Measurements from ENCODE around the gene FHL2. TPM values are rescaled to one million over a fixed set of nuclear protein-coding genes. Genes with fewer than 3 reads are reported as not detected.
"Not testable (repeated sequence)": the region's sequence is repeated elsewhere in the genome, so short reads cannot be mapped to it uniquely, and the experiment has no call there.

The FHL2 gene
- total RNA-seq, 3 donors from 2014 or later = 20.0 to 128 (median 98.2) TPM

DNA sequence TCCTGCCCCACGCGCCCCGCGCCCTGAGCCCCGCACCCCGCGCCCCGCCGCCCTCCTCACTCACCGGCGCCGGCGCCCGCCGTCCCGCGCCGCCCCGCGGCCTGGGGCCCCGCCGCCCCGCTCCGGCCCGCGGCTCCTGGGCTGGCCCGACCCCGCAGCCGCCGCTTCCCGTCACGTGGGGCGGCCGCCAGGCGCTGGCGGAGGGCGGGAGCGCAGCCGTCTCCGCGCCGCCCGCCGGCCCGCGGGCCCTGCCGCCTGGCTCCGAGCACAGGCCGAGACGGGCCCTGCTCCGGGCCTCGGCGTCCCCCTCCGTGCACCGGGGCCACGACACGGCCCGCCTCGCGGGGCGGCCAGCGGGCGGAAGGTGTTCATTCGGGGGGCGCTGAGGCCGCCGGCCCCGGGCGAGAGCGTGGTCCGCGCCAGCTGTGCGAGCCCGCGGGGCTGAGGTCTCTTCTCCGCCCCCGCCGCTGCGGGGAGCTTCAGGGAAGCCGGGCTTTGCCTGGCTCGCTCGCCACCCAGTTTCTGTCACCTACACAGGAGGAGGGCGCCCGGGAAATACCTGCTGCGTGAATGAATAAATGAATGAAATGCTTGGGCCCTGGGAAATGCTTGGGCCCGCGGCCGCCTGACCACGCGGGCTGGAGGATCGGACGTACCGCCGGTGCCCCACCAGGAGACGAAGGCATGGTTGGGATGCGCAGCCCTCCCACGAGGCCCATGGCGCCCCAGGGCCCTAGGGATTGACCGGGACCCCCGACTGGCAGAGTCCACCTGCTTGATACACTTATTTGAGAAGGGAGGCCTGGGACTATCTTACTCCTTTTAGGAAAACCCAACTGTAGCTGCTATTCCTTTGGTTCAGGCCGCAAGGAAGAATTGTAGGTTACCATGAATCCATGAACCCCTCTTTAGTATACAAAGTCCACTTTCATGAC, 69.0 kb downstream of the FHL2 start, which contains the start of gene TGFBRAP1:
TGFBRAP1 (minus strand) TSS at position 175 of the 935 bp plus-strand sequence. CDS start 21,434 bp downstream, outside the sequence.
- Histone ChIP-seq H3K27ac (peak within 1 kb of the TSS; percentile 80 to 95), H3K4me3 (peak within 1 kb of the TSS; percentile 71 to 95 (median 81)), H3K27me3 (no peaks in the 10 kb centered on the region), H3K4me1 (peaks cover 0 to 6% of the 10 kb centered on the region in 2 donors), H3K9me3 (no peaks in the 10 kb centered on the region), H3K36me3 (no peaks in the 10 kb centered on the region)
- intact Hi-C loops (cut with DNase I; ENCODE audit: low total_unique reads) = no loop called here
- TF ChIP-seq POLR2A (IDR thresholded peaks at IDR 0.05) = no peak
- no peak for TF ChIP-seq POLR2AphosphoS5 (IDR thresholded peaks at IDR 0.05)
- TF ChIP-seq CTCF (IDR thresholded peaks at IDR 0.05) = no peak
- no peak for DNase-seq (ENCODE audit: low spot score in 2 of 2)

DNA sequence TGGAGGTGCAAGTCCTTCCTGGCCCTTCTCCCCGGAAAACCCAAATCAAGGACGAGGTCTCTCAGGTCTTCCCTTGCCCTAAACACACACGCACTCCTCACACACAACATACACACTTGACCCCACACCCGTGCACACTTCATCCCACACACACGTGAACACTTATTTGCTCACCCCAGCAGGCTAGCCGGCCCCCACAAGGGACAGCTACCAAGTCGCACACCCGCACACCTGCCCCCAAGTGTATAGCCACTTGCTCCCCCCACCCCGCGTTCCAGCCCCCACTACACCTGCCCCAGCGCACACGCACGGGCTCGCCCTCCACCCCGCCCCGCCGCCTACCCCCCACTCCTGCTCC, 69.7 kb downstream of the FHL2 start:
- Histone ChIP-seq H3K4me3 (peak overlapping the region; percentile 71 to 95 (median 81)), H3K27me3 (no peaks in the 10 kb centered on the region), H3K9me3 (no peaks in the 10 kb centered on the region), H3K36me3 (no peaks in the 10 kb centered on the region), H3K4me1 (peaks cover 0 to 6% of the 10 kb centered on the region in 2 donors), H3K27ac (peak overlapping the region; percentile 78 to 95)
- DNase-seq (ENCODE audit: low spot score in 2 of 2) = no peak
- TF ChIP-seq POLR2AphosphoS5 (IDR thresholded peaks at IDR 0.05) (no peak), CTCF (IDR thresholded peaks at IDR 0.05) (no peak), POLR2A (IDR thresholded peaks at IDR 0.05) (no peak)
- intact Hi-C loops (cut with DNase I; ENCODE audit: low total_unique reads) = no loop called here

GRCh38 chr2:105328281-105329196, 70.3 kb downstream of the FHL2 start:
- intact Hi-C loops (cut with DNase I; ENCODE audit: low total_unique reads) = no loop called here

DNA sequence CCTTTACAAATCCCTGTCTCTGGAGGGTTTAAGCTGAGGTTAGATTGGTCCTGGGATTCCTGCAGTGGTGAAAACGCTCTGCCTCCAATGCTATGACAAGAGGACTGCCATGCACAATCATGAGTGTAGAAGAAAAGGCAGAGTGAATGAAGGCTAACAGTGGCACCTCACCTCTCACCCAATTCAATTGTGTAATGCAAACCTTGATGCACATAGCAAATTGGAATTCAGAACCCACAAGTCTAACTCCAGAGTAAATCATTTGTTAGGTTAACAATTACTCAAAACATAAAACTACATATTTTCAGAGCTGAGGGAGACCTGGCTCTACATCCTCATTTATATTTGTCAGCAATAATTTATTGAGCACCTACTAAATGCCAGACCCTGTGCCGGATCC, 71.2 kb downstream of the FHL2 start:
- TF ChIP-seq POLR2A (IDR thresholded peaks at IDR 0.05) (no peak), POLR2AphosphoS5 (IDR thresholded peaks at IDR 0.05) (no peak), CTCF (IDR thresholded peaks at IDR 0.05) (no peak)
- intact Hi-C loops (cut with DNase I; ENCODE audit: low total_unique reads) = no loop called here
- H3K27ac ChIP-seq = peak overlapping the region in 1 of 2 donors; percentile 95
- H3K4me1 ChIP-seq = peaks cover 0 to 6% of the 10 kb centered on the region in 2 donors
- H3K27me3 ChIP-seq = no peaks in the 10 kb centered on the region
- H3K9me3 ChIP-seq = no peaks in the 10 kb centered on the region
- no peak overlapping the region for H3K4me3 ChIP-seq
- no peak for DNase-seq (ENCODE audit: low spot score in 2 of 2)
- H3K36me3 ChIP-seq = no peaks in the 10 kb centered on the region

More at GRCh38 chr2:105328281-105329196, 70.3 kb downstream of the FHL2 start:
- no peaks in the 10 kb centered on the region for H3K9me3 ChIP-seq
- no peaks in the 10 kb centered on the region for H3K27me3 ChIP-seq
- peaks cover 0 to 6% of the 10 kb centered on the region in 2 donors for H3K4me1 ChIP-seq
- H3K36me3 ChIP-seq = no peaks in the 10 kb centered on the region
- H3K4me3 ChIP-seq = peak overlapping the region; percentile 71 to 95 (median 81)
- DNase-seq (ENCODE audit: low spot score in 2 of 2) = no peak
- H3K27ac ChIP-seq = peak overlapping the region; percentile 78 to 95
- TF ChIP-seq POLR2A (IDR thresholded peaks at IDR 0.05) = no peak
- TF ChIP-seq POLR2AphosphoS5 (IDR thresholded peaks at IDR 0.05) = no peak
- no peak for TF ChIP-seq CTCF (IDR thresholded peaks at IDR 0.05)

- H3K27ac ChIP-seq; H3K27me3 ChIP-seq; intact Hi-C loops (cut with DNase I; ENCODE audit: low total_unique reads); H3K4me1 ChIP-seq; DNase-seq (ENCODE audit: low spot score in 2 of 2); H3K36me3 ChIP-seq; H3K9me3 ChIP-seq; H3K4me3 ChIP-seq: not testable (repeated sequence)
Observed at GRCh38 chr2:105327271-105327670, 71.6 kb downstream of the FHL2 start.

Data from breast epithelium (tissue), 4 donors.